CD14-positive monocyte (primary cell): ENCODE results near the gene ANKRD23. TPM values are rescaled to one million over a fixed set of nuclear protein-coding genes. Genes with fewer than 3 reads are reported as not detected.

Experiments
- DNase-seq, 3 donors: peaks; one replicate each; pipeline ENCODE4 v3.0.0-alpha.2; 2011 to 2022
- H2AFZ ChIP-seq: 2 replicates; pipeline ENCODE4 v1.6.0; 2012; ENCODE audit warnings: mild to moderate bottlenecking, low read depth, low read length, inconsistent platforms; ENCODE audit not compliant: insufficient read depth, poor library complexity, severe bottlenecking
- H3K27ac ChIP-seq, 2 donors: 1 replicate in 1 of 2; 2 replicates in 1 of 2; pipeline ENCODE4 v1.5.1; 2012 to 2013; ENCODE audit warnings: low read length in 2 of 2, control low read depth in 1 of 2, inconsistent platforms in 1 of 2, low read depth in 1 of 2, mild to moderate bottlenecking in 1 of 2
- H3K27me3 ChIP-seq, 2 donors: one replicate each; pipeline versions ENCODE4 v1.6.0 to v1.6.1; 2011 to 2013; ENCODE audit warnings: low read length in 2 of 2; ENCODE audit not compliant: control insufficient read depth in 2 of 2, insufficient read depth in 2 of 2
- H3K36me3 ChIP-seq, 2 donors: replicated peaks in 1 of 2; 1 replicate in 1 of 2; 2 replicates in 1 of 2; pipeline versions ENCODE4 v1.5.1 to v1.6.1; 2012 to 2013; ENCODE audit warnings: low read length in 2 of 2, control low read depth in 1 of 2, inconsistent platforms in 1 of 2, mild to moderate bottlenecking in 1 of 2; ENCODE audit not compliant: insufficient read depth in 2 of 2, control insufficient read depth in 1 of 2
- H3K4me1 ChIP-seq, 2 donors: 1 replicate in 1 of 2; 2 replicates in 1 of 2; pipeline versions ENCODE4 v1.5.1 to v1.6.1; 2012 to 2013; ENCODE audit warnings: low read length in 2 of 2, control low read depth in 1 of 2, inconsistent platforms in 1 of 2, mild to moderate bottlenecking in 1 of 2, moderate library complexity in 1 of 2; ENCODE audit not compliant: insufficient read depth in 2 of 2, control insufficient read depth in 1 of 2
- H3K4me2 ChIP-seq: replicated peaks from 2 replicates; pipeline ENCODE3; 2012; ENCODE audit warnings: low read length, moderate library complexity, mild to moderate bottlenecking; ENCODE audit not compliant: poor library complexity, severe bottlenecking; ENCODE audit errors: extremely low read depth
- H3K4me3 ChIP-seq, 3 experiments: fragments of 200-600 bp in 1 of 3; sonication (generic) in 1 of 3; replicated peaks in 1 of 3; 1 replicate in 2 of 3; 2 replicates in 1 of 3; pipeline ENCODE4 v1.5.1; 2011 to 2013; ENCODE audit warnings: low read length in 3 of 3, mild to moderate bottlenecking in 3 of 3, control low read depth in 2 of 3, low read depth in 2 of 3, inconsistent platforms in 1 of 3, moderate library complexity in 1 of 3
- H3K79me2 ChIP-seq: 2 replicates; pipeline ENCODE4 v1.6.0; 2012; ENCODE audit warnings: mild to moderate bottlenecking, control low read depth, inconsistent platforms, low read length, moderate library complexity; ENCODE audit not compliant: insufficient read depth
- H3K9ac ChIP-seq: 2 replicates; pipeline ENCODE4 v1.6.0; 2017; ENCODE audit warnings: low read length, mild to moderate bottlenecking; ENCODE audit not compliant: insufficient read depth, poor library complexity, severe bottlenecking
- H3K9me3 ChIP-seq, 2 donors: replicated peaks in 1 of 2; 1 replicate in 1 of 2; 2 replicates in 1 of 2; pipeline versions ENCODE4 v1.5.1 to v1.6.1; 2012 to 2013; ENCODE audit warnings: low read length in 2 of 2, control low read depth in 1 of 2; ENCODE audit not compliant: control insufficient read depth in 1 of 2, insufficient read depth in 1 of 2
- H4K20me1 ChIP-seq: 2 replicates; pipeline ENCODE4 v1.6.0; 2012; ENCODE audit warnings: mild to moderate bottlenecking, low read length, control low read depth, moderate library complexity; ENCODE audit not compliant: insufficient read depth
- H3K27ac Mint-ChIP-seq, 7 donors: one replicate each; pipeline ENCODE4 v1.8.0; 2020; ENCODE audit warnings: mild to moderate bottlenecking in 7 of 7, mixed read lengths in 7 of 7, moderate library complexity in 6 of 7, inconsistent platforms in 2 of 7
- H3K27me3 Mint-ChIP-seq, 3 donors: one replicate each; pipeline ENCODE4 v1.8.0; 2021 to 2022; ENCODE audit warnings: low read depth in 3 of 3, mild to moderate bottlenecking in 3 of 3, mixed read lengths in 3 of 3, moderate library complexity in 3 of 3, inconsistent platforms in 1 of 3
- H3K36me3 Mint-ChIP-seq, 2 donors: one replicate each; pipeline ENCODE4 v1.8.0; 2020; ENCODE audit warnings: mixed read lengths in 2 of 2, inconsistent platforms in 1 of 2, mild to moderate bottlenecking in 1 of 2
- H3K4me1 Mint-ChIP-seq: one replicate; pipeline ENCODE4 v1.8.0; 2020; ENCODE audit warnings: mild to moderate bottlenecking, mixed read lengths
- H3K4me3 Mint-ChIP-seq, 2 donors: one replicate each; pipeline ENCODE4 v1.8.0; 2020; ENCODE audit warnings: mild to moderate bottlenecking in 2 of 2, mixed read lengths in 2 of 2, moderate library complexity in 1 of 2
- H3K9me3 Mint-ChIP-seq, 7 donors: one replicate each; pipeline ENCODE4 v1.8.0; 2020 to 2022; ENCODE audit warnings: mixed read lengths in 7 of 7, mild to moderate bottlenecking in 6 of 7, moderate library complexity in 6 of 7, inconsistent platforms in 2 of 7
- WGBS: methylation state at CpG from one replicate; pipeline ENCODE4 v1.1.5; 2013; ENCODE audit warnings: missing lambda C conversion rate; ENCODE audit not compliant: insufficient coverage; 5-methylcytosine and 5-hydroxymethylcytosine counted together
- intact Hi-C, 2 donors: fragments of 100-400 bp; cut with micrococcal nuclease; formaldehyde crosslinking; loops; one replicate each; pipeline versions ENCODE4 v1.15.0 to v1.15.1; 2023
- polyA plus RNA-seq, 3 donors: library from polyadenylated mRNA; depleted of rRNA in 1 of 3; unstranded in 2 of 3; stranded (reverse) in 1 of 3; fragments of 300-500 nt in 2 of 3; fragments of >200 nt in 1 of 3; fragmentation: Illumina TruSeq in 2 of 3; gene quantifications; 1 replicate in 2 of 3; 2 replicates in 1 of 3; pipeline ENCODE4 v1.2.3, GENCODE V29; 2012 to 2021
- TF ChIP-seq, protein P1 (sequence below): fragments of 200-600 bp; IDR thresholded peaks from one replicate; pipeline ENCODE4 v1.8.0; 2022; ENCODE audit warnings: antibody characterized with exemption, mild to moderate bottlenecking

The ANKRD23 gene
- polyA plus RNA-seq, 3 donors: 1.4 TPM; not detected in 2

DNA sequence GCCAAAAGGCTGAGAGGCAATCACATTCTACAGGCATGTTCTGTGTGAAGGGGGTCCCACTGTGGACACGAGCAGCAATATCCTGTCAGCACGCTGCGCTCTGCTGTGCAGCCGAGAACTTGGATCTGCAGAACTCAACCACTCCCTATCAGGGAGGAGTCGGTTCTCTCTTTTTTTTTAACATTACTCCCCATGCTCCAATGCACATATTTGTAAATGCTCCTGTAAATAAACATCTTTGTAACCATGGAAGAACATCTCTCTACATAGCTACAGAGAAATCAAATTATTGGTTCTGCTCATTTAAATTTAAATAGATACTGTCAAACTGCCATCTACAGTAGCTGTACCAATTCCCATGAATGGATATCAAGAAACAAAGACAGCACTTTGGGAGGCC, 3.0 kb upstream of the ANKRD23 start:
- H3K4me3 ChIP-seq: no peak overlapping the region
- intact Hi-C loops: no loop called here
- H3K27ac ChIP-seq: no peak overlapping the region
- no peak overlapping the region for H3K4me3 Mint-ChIP-seq
- no peak overlapping the region for H3K9ac ChIP-seq
- TF ChIP-seq, protein P1, sequence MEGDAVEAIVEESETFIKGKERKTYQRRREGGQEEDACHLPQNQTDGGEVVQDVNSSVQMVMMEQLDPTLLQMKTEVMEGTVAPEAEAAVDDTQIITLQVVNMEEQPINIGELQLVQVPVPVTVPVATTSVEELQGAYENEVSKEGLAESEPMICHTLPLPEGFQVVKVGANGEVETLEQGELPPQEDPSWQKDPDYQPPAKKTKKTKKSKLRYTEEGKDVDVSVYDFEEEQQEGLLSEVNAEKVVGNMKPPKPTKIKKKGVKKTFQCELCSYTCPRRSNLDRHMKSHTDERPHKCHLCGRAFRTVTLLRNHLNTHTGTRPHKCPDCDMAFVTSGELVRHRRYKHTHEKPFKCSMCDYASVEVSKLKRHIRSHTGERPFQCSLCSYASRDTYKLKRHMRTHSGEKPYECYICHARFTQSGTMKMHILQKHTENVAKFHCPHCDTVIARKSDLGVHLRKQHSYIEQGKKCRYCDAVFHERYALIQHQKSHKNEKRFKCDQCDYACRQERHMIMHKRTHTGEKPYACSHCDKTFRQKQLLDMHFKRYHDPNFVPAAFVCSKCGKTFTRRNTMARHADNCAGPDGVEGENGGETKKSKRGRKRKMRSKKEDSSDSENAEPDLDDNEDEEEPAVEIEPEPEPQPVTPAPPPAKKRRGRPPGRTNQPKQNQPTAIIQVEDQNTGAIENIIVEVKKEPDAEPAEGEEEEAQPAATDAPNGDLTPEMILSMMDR: no peak
- H3K9me3 Mint-ChIP-seq: no peaks in the 10 kb centered on the region
- H3K4me2 ChIP-seq: no peak overlapping the region
- H3K4me1 Mint-ChIP-seq: peaks cover 4% of the 10 kb centered on the region
- no peaks in the 10 kb centered on the region for H4K20me1 ChIP-seq
- H3K79me2 ChIP-seq: no peaks in the 10 kb centered on the region
- H3K9me3 ChIP-seq: no peaks in the 10 kb centered on the region
- H2AFZ ChIP-seq: no peak overlapping the region
- H3K36me3 Mint-ChIP-seq: peaks cover 28 to 60% of the 10 kb centered on the region in 2 donors
- H3K27me3 ChIP-seq: no peaks in the 10 kb centered on the region
- H3K4me1 ChIP-seq: no peaks in the 10 kb centered on the region
- WGBS: no CpG with 5 or more reads among the region's 5 CpGs
- H3K27me3 Mint-ChIP-seq: peaks cover 1 to 2% (median 1%) of the 10 kb centered on the region in 3 donors
- DNase-seq: no peak
- H3K36me3 ChIP-seq: peaks cover 24 to 44% of the 10 kb centered on the region in 2 donors
- H3K27ac Mint-ChIP-seq: no peak overlapping the region

DNA sequence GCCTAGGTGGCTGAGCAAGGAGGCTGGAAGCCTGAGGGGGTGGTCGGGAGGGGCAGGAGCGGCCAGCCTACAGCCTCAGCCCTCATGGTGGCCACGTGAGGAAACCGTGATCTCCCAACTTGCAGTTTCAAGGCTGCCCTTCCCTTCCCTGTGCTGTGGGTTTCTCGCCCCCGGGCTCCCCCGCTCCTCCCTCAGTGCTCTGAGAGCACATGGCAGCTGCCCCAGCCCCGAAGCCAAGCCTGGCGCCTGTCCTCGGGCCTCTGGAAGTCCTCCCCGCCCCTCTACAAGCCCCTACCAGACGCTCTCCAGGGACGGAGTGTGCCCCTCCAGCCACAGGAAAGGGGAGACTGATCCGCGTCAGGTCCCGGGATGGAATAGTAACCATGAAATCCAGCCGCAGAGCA, 586 bp upstream of the ANKRD23 start:
- H3K9me3 Mint-ChIP-seq: no peaks in the 10 kb centered on the region
- no peak overlapping the region for H3K9ac ChIP-seq
- no peak overlapping the region for H3K27ac Mint-ChIP-seq

More for the DNA sequence above, 586 bp upstream of the ANKRD23 start:
- Histone ChIP-seq H3K36me3 (peaks cover 15 to 24% of the 10 kb centered on the region in 2 donors), H3K4me2 (no peak overlapping the region), H3K9me3 (no peaks in the 10 kb centered on the region), H3K27ac (no peak overlapping the region), H3K4me3 (no peak overlapping the region), H3K27me3 (no peaks in the 10 kb centered on the region), H3K79me2 (no peaks in the 10 kb centered on the region), H2AFZ (no peak overlapping the region), H3K4me1 (peaks cover 0 to 5% of the 10 kb centered on the region in 2 donors), H4K20me1 (no peaks in the 10 kb centered on the region)
- intact Hi-C loops: no loop called here
- WGBS: 92% methylated on average over 17 of the region's 17 CpGs
- no peak for DNase-seq
- Mint-ChIP-seq H3K4me3 (no peak overlapping the region), H3K4me1 (peaks cover 11% of the 10 kb centered on the region), H3K36me3 (peaks cover 24 to 42% of the 10 kb centered on the region in 2 donors), H3K27me3 (peaks cover 1 to 4% (median 1%) of the 10 kb centered on the region in 3 donors)
- TF ChIP-seq, protein P1: no peak
